Measurements from ENCODE around the gene CAMKK1.

Gene CAMKK1

GRCh38 chr17:3893003-3893719, at the start of gene CAMKK1:
Gene CAMKK1 (minus strand): TSS chr17:3893053. CDS start chr17:3885687, 7,366 bp downstream.
- Histone ChIP-seq H2AFZ (ENCODE audit: low read length) (peak within 1 kb of the TSS; percentile 97), H3K4me1 (ENCODE audit: insufficient read depth, low read length, poor library complexity, severe bottlenecking) (peaks cover 7% of the 10 kb centered on the region)

GRCh38 chr17:3940965-3941698, 48.3 kb upstream of the CAMKK1 start:
- Histone ChIP-seq H3K36me3 (ENCODE audit: insufficient read depth, low read length) (peaks cover 88% of the 10 kb centered on the region; the same call in 1 of the 2 replicates), H3F3A (ENCODE audit: low read depth) (peaks cover 3% of the 10 kb centered on the region; the same call in 1 of the 2 replicates), H3K9me2 (replicated peaks; ENCODE audit: low read depth, low read length) (no peaks in the 10 kb centered on the region), H3K9ac (ENCODE audit: low read depth, low read length, poor library complexity, severe bottlenecking) (no peak overlapping the region), H3K27me3 (ENCODE audit: insufficient read depth, low read length, poor library complexity, severe bottlenecking) (no peaks in the 10 kb centered on the region), H3K79me2 (ENCODE audit: insufficient read depth, low read length) (peaks cover 6% of the 10 kb centered on the region; the same call in 1 of the 2 replicates), H3K4me1 (ENCODE audit: insufficient read depth, low read length, poor library complexity, severe bottlenecking) (peaks cover 5% of the 10 kb centered on the region), H3K4me3 (ENCODE audit: low read length, poor library complexity, severe bottlenecking) (no peak overlapping the region), H3K9me3 (ENCODE audit: insufficient read depth, low read depth, low read length) (no peaks in the 10 kb centered on the region), H3K4me2 (ENCODE audit: low read depth, low read length, poor library complexity, severe bottlenecking) (no peak overlapping the region), H2AFZ (ENCODE audit: low read length) (no peak overlapping the region), H4K20me1 (ENCODE audit: insufficient read depth, low read length, poor library complexity, severe bottlenecking) (peaks cover 23% of the 10 kb centered on the region)
- TF ChIP-seq CTCF (conservative IDR thresholded peaks at IDR 0.05; ENCODE audit: low read length): no peak
- no peak for TF ChIP-seq EZH2phosphoT487 (IDR thresholded peaks at IDR 0.05; ENCODE audit: borderline replicate concordance)

More at GRCh38 chr17:3893003-3893719, at the start of gene CAMKK1:
- H3K36me3 ChIP-seq (ENCODE audit: insufficient read depth, low read length): no peaks in the 10 kb centered on the region; the same call in 1 of the 2 replicates
- H3K4me3 ChIP-seq (ENCODE audit: low read length, poor library complexity, severe bottlenecking): peak within 1 kb of the TSS; percentile 76
- TF ChIP-seq CTCF (conservative IDR thresholded peaks at IDR 0.05; ENCODE audit: low read length) (no peak), EZH2phosphoT487 (IDR thresholded peaks at IDR 0.05; ENCODE audit: borderline replicate concordance) (no peak)
- H4K20me1 ChIP-seq (ENCODE audit: insufficient read depth, low read length, poor library complexity, severe bottlenecking): no peaks in the 10 kb centered on the region
- H3K9me2 ChIP-seq (replicated peaks; ENCODE audit: low read depth, low read length): no peaks in the 10 kb centered on the region
- no peaks in the 10 kb centered on the region for H3F3A ChIP-seq (ENCODE audit: low read depth)
- H3K4me2 ChIP-seq (ENCODE audit: low read depth, low read length, poor library complexity, severe bottlenecking): peak within 1 kb of the TSS; percentile 81
- H3K9me3 ChIP-seq (ENCODE audit: insufficient read depth, low read depth, low read length): no peaks in the 10 kb centered on the region
- H3K9ac ChIP-seq (ENCODE audit: low read depth, low read length, poor library complexity, severe bottlenecking): peak within 1 kb of the TSS; percentile 41
- no peaks in the 10 kb centered on the region for H3K27me3 ChIP-seq (ENCODE audit: insufficient read depth, low read length, poor library complexity, severe bottlenecking)
- no peaks in the 10 kb centered on the region for H3K79me2 ChIP-seq (ENCODE audit: insufficient read depth, low read length)

- no peaks in the 10 kb centered on the region for H3K4me1 ChIP-seq (ENCODE audit: insufficient read depth, low read length, poor library complexity, severe bottlenecking)
- H3K9ac ChIP-seq (ENCODE audit: low read depth, low read length, poor library complexity, severe bottlenecking): no peak overlapping the region
- H3K79me2 ChIP-seq (ENCODE audit: insufficient read depth, low read length): no peaks in the 10 kb centered on the region
- no peak overlapping the region for H2AFZ ChIP-seq (ENCODE audit: low read length)
- no peaks in the 10 kb centered on the region for H3K27me3 ChIP-seq (ENCODE audit: insufficient read depth, low read length, poor library complexity, severe bottlenecking)
- H3K36me3 ChIP-seq (ENCODE audit: insufficient read depth, low read length): peaks cover 73% of the 10 kb centered on the region; the same call in 1 of the 2 replicates
- no peak overlapping the region for H3K4me3 ChIP-seq (ENCODE audit: low read length, poor library complexity, severe bottlenecking)
- TF ChIP-seq EZH2phosphoT487 (IDR thresholded peaks at IDR 0.05; ENCODE audit: borderline replicate concordance): no peak
- TF ChIP-seq CTCF (conservative IDR thresholded peaks at IDR 0.05; ENCODE audit: low read length): no peak
- peaks cover 3% of the 10 kb centered on the region for H4K20me1 ChIP-seq (ENCODE audit: insufficient read depth, low read length, poor library complexity, severe bottlenecking)
- H3K9me3 ChIP-seq (ENCODE audit: insufficient read depth, low read depth, low read length): no peaks in the 10 kb centered on the region
- no peaks in the 10 kb centered on the region for H3K9me2 ChIP-seq (replicated peaks; ENCODE audit: low read depth, low read length)
- no peaks in the 10 kb centered on the region for H3F3A ChIP-seq (ENCODE audit: low read depth)
- H3K4me2 ChIP-seq (ENCODE audit: low read depth, low read length, poor library complexity, severe bottlenecking): no peak overlapping the region
Observed at GRCh38 chr17:3937359-3937758, 44.5 kb upstream of the CAMKK1 start.

Data from Loucy (cell line).